GM21381 (cell line): ENCODE data around the gene ARFGAP3.

ENCODE experiments used
- ATAC-seq: cut with Tn5 transposase; IDR thresholded peaks from one replicate; pipeline ENCODE4 v1.9.1; 2021; ENCODE audit warnings: mild to moderate bottlenecking, moderate library complexity; ENCODE audit not compliant: unreplicated experiment

The ARFGAP3 gene

GRCh38 chr22:42825796-42826195 lies 31.3 kb downstream of the ARFGAP3 start:
- ATAC-seq = no peak

- no peak for ATAC-seq
Measured at GRCh38 chr22:42821386-42821785, 35.7 kb downstream of the ARFGAP3 start.

GRCh38 chr22:42820045-42820763 lies 36.9 kb downstream of the ARFGAP3 start:
- ATAC-seq = no peak

- no peak for ATAC-seq
Measured at GRCh38 chr22:42819412-42820044, 37.5 kb downstream of the ARFGAP3 start.

- ATAC-seq = no peak
Measured at GRCh38 chr22:42817556-42817955, 39.5 kb downstream of the ARFGAP3 start.

- ATAC-seq = no peak
Measured at GRCh38 chr22:42816336-42816735, 40.7 kb downstream of the ARFGAP3 start.

- no peak for ATAC-seq
Measured at GRCh38 chr22:42814616-42815015, 42.5 kb downstream of the ARFGAP3 start.

- no peak for ATAC-seq
Measured at GRCh38 chr22:42814215-42814614, 42.9 kb downstream of the ARFGAP3 start.

GRCh38 chr22:42813501-42813900 lies 43.6 kb downstream of the ARFGAP3 start:
- ATAC-seq = no peak

GRCh38 chr22:42811459-42811858 lies 45.6 kb downstream of the ARFGAP3 start:
- no peak for ATAC-seq

GRCh38 chr22:42808521-42808920 lies 48.6 kb downstream of the ARFGAP3 start:
- no peak for ATAC-seq

- no peak for ATAC-seq
Measured at GRCh38 chr22:42807185-42807584, 49.9 kb downstream of the ARFGAP3 start.

GRCh38 chr22:42805998-42806830 lies 50.9 kb downstream of the ARFGAP3 start:
- no peak for ATAC-seq

- ATAC-seq = no peak
Measured at GRCh38 chr22:42805016-42805997, 51.8 kb downstream of the ARFGAP3 start.

- ATAC-seq = no peak
Measured at GRCh38 chr22:42803389-42803788, 53.7 kb downstream of the ARFGAP3 start.

GRCh38 chr22:42801252-42802080 lies 55.6 kb downstream of the ARFGAP3 start:
- ATAC-seq = no peak

GRCh38 chr22:42800451-42801251 lies 56.4 kb downstream of the ARFGAP3 start:
- no peak for ATAC-seq

- no peak for ATAC-seq
Measured at GRCh38 chr22:42799461-42800405, 57.3 kb downstream of the ARFGAP3 start.
